Liver (tissue), 9 donors: ENCODE measurements around the gene KRT36. TPM values are rescaled to one million over a fixed set of nuclear protein-coding genes. Genes with fewer than 3 reads are reported as not detected.

Experiments
- DNase-seq: peaks from one replicate; pipeline ENCODE4 v3.0.0-alpha.2; 2017; ENCODE audit warnings: low spot score
- H3K27ac ChIP-seq, 2 donors: one replicate each; pipeline ENCODE4 v1.7.0; 2013; ENCODE audit warnings: inconsistent platforms in 2 of 2, low read length in 2 of 2, control low read depth in 1 of 2, low read depth in 1 of 2, mild to moderate bottlenecking in 1 of 2
- H3K27me3 ChIP-seq, 4 donors: one replicate each; pipeline versions ENCODE4 v1.6.1 to v1.7.0; 2013; ENCODE audit warnings: low read length in 3 of 4, inconsistent platforms in 1 of 4, mild to moderate bottlenecking in 1 of 4, moderate library complexity in 1 of 4; ENCODE audit not compliant: control insufficient read depth in 4 of 4, insufficient read depth in 4 of 4
- H3K36me3 ChIP-seq, 4 donors: one replicate each; pipeline versions ENCODE4 v1.6.1 to v1.7.0; 2013; ENCODE audit warnings: low read length in 3 of 4, mild to moderate bottlenecking in 3 of 4, low read depth in 1 of 4, moderate library complexity in 1 of 4; ENCODE audit not compliant: control insufficient read depth in 4 of 4, insufficient read depth in 3 of 4
- H3K4me1 ChIP-seq, 4 donors: one replicate each; pipeline versions ENCODE4 v1.6.1 to v1.7.0; 2013; ENCODE audit warnings: low read length in 3 of 4, mild to moderate bottlenecking in 3 of 4, moderate library complexity in 1 of 4; ENCODE audit not compliant: control insufficient read depth in 4 of 4, insufficient read depth in 4 of 4
- H3K4me3 ChIP-seq, 3 donors: one replicate each; pipeline versions ENCODE4 v1.6.1 to v1.7.0; 2013; ENCODE audit warnings: low read length in 3 of 3, control low read depth in 1 of 3, low read depth in 1 of 3, mild to moderate bottlenecking in 1 of 3
- H3K9ac ChIP-seq, 2 donors: one replicate each; pipeline ENCODE4 v1.7.0; 2013; ENCODE audit warnings: low read length in 2 of 2, mild to moderate bottlenecking in 2 of 2, moderate library complexity in 2 of 2, control low read depth in 1 of 2, low read depth in 1 of 2
- H3K9me3 ChIP-seq, 4 donors: one replicate each; pipeline versions ENCODE4 v1.6.1 to v1.7.0; 2013; ENCODE audit warnings: low read length in 3 of 4; ENCODE audit not compliant: control insufficient read depth in 4 of 4
- CTCF ChIP-seq: fragments of 150-350 bp; IDR thresholded peaks from 2 replicates; pipeline ENCODE4 v1.5.1; 2017; ENCODE audit warnings: improper control_type of control experiment, low read depth, low read length; ENCODE audit not compliant: missing input control
- EGR1 ChIP-seq, 2 donors: IDR thresholded peaks; 2 replicates each; pipeline ENCODE4 v1.6.1; 2016 to 2018; ENCODE audit warnings: antibody characterized with exemption in 2 of 2, low read depth in 2 of 2
- FOXA1 ChIP-seq: IDR thresholded peaks from 2 replicates; pipeline ENCODE4 v1.6.1; 2016; ENCODE audit warnings: antibody characterized with exemption
- FOXA2 ChIP-seq: IDR thresholded peaks from 2 replicates; pipeline ENCODE4 v1.6.1; 2016; ENCODE audit warnings: antibody characterized with exemption
- GABPA ChIP-seq, 2 donors: IDR thresholded peaks in 1 of 2; conservative IDR thresholded peaks in 1 of 2; 2 replicates each; pipeline ENCODE4 v1.6.1; 2016; ENCODE audit warnings: antibody characterized with exemption in 2 of 2, mild to moderate bottlenecking in 1 of 2, moderate library complexity in 1 of 2
- HNF4A ChIP-seq, 2 donors: conservative IDR thresholded peaks; 2 replicates each; pipeline ENCODE4 v1.6.1; 2016; ENCODE audit warnings: antibody characterized with exemption in 2 of 2, mild to moderate bottlenecking in 2 of 2
- JUND ChIP-seq, 2 donors: IDR thresholded peaks; 2 replicates each; pipeline ENCODE4 v1.6.1; 2016; ENCODE audit warnings: antibody characterized with exemption in 2 of 2
- MAX ChIP-seq: IDR thresholded peaks from 2 replicates; pipeline ENCODE4 v1.6.1; 2016; ENCODE audit warnings: antibody characterized with exemption
- NR2F2 ChIP-seq: IDR thresholded peaks from 2 replicates; pipeline ENCODE4 v1.6.1; 2016; ENCODE audit warnings: antibody characterized with exemption
- RAD21 ChIP-seq, 2 donors: IDR thresholded peaks; 2 replicates each; pipeline ENCODE4 v1.6.1; 2016; ENCODE audit warnings: antibody characterized with exemption in 2 of 2, mild to moderate bottlenecking in 2 of 2
- REST ChIP-seq: IDR thresholded peaks from 2 replicates; pipeline ENCODE4 v1.6.1; 2016; ENCODE audit warnings: antibody characterized with exemption, mild to moderate bottlenecking
- SP1 ChIP-seq: IDR thresholded peaks from 2 replicates; pipeline ENCODE4 v1.6.1; 2018; ENCODE audit warnings: antibody characterized with exemption, mild to moderate bottlenecking
- YY1 ChIP-seq: IDR thresholded peaks from 2 replicates; pipeline ENCODE4 v1.6.1; 2016; ENCODE audit warnings: antibody characterized with exemption, mild to moderate bottlenecking
- ZBTB33 ChIP-seq: IDR thresholded peaks from 2 replicates; pipeline ENCODE4 v1.6.1; 2016; ENCODE audit warnings: antibody characterized with exemption
- WGBS: extraction: QIAGEN DNeasy Blood & Tissue Kit; methylation state at CpG from one replicate; pipeline ENCODE4 v1.1.7; 2013; 5-methylcytosine and 5-hydroxymethylcytosine counted together
- polyA plus RNA-seq, 2 donors: library from polyadenylated mRNA; stranded (reverse) in 1 of 2; unstranded in 1 of 2; fragments of 200-250 nt in 1 of 2; fragments of >200 nt in 1 of 2; fragmentation: Nextera tagmentation in 1 of 2; extraction: Ambion mirVana in 1 of 2; gene quantifications; one replicate each; pipeline versions ENCODE4 v1.2.1 to v1.2.3, GENCODE V29; 2013 to 2015
- total RNA-seq, 2 donors: library from RNA; depleted of rRNA; stranded (reverse); fragments of >200 nt; gene quantifications; one replicate each; pipeline ENCODE4 v1.2.3, GENCODE V29; 2014
- donor health status: healthy.
- donor health status: healthy.
- donor health status: healthy.
- donor health status: healthy.
- donor health status: healthy.

The KRT36 gene
- total and polyA plus RNA-seq, 4 donors: 0.05 TPM; not detected in 3

- H3K27me3 ChIP-seq: no peaks in the 10 kb centered on the region
These were observed 29.2 kb upstream of the KRT36 start, which contains the start of gene KRT15 for GRCh38 chr17:41518789-41519449. TSS of gene KRT15 (minus strand) at chr17:41518890. CDS start at chr17:41518827, 63 bp downstream.

More at GRCh38 chr17:41518789-41519449, 29.2 kb upstream of the KRT36 start, which contains the start of gene KRT15:
- Histone ChIP-seq H3K4me3 (no peak within 1 kb of the TSS), H3K9ac (no peak within 1 kb of the TSS), H3K4me1 (no peaks in the 10 kb centered on the region), H3K36me3 (no peaks in the 10 kb centered on the region), H3K9me3 (no peaks in the 10 kb centered on the region), H3K27ac (no peak within 1 kb of the TSS)
- DNase-seq: no peak
- WGBS: 77% methylated on average over 8 of the region's 8 CpGs
- TF ChIP-seq NR2F2 (no peak), CTCF (no peak), SP1 (no peak), YY1 (no peak), GABPA (IDR thresholded peaks at IDR 0.05 in 1 of 2, conservative IDR thresholded peaks at IDR 0.05 in 1 of 2) (no peak), FOXA1 (no peak), ZBTB33 (no peak), JUND (IDR thresholded peaks at IDR 0.05) (no peak), RAD21 (IDR thresholded peaks at IDR 0.05) (no peak), MAX (no peak), FOXA2 (no peak), REST (no peak), HNF4A (conservative IDR thresholded peaks at IDR 0.05) (no peak), EGR1 (IDR thresholded peaks at IDR 0.05; ENCODE audit: low read depth in 2 of 2) (no peak)
